Measurements from ENCODE around the gene CCDC85C. TPM values are rescaled to one million over a fixed set of nuclear protein-coding genes. Genes with fewer than 3 reads are reported as not detected.

The CCDC85C gene
- total and polyA plus RNA-seq, 2 experiments from 2014 or later: 4.5 to 24.9 TPM

DNA sequence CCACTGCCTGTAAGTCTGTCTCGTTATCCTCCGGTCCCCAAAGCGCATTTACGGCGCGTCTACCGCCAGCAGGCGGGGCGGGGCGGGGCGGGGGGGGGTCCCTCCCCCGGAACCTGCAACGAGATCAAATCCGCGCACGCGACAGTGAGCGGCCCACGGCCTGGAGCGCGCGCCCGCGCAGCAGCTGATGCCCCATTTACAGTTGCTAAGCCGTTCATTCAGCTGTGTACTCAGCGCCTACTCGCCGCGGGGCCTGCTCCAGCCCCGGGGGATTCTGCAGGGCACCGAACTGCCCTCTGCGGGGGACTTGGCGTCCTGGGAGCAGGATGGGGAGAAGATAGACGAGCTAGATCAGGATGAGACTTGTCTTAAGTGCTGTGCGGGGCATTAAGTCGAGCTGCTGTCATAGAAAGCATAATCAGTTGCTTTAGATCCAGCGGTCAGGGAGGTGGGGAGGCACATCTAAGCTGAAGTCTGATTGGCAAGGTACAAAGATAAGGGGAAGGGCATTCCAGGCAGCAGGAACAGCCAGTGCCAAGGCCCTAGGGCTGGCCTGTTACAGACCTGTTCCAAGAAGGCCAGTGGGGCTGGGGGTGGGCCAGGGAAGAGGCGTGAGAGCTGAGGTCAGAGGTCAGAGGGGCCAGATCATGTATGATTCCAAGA lies 1.4 kb upstream of the CCDC85C start:
- TF ChIP-seq CREB1 (CRISPR knock-in tag; IDR thresholded peaks at IDR 0.05; ENCODE audit: low read depth) (no peak), NANOG (IDR thresholded peaks at IDR 0.05; ENCODE audit: borderline replicate concordance) (no peak), ZNF331 (CRISPR knock-in tag; IDR thresholded peaks at IDR 0.05; ENCODE audit: low read depth) (no peak)
- DNase-seq (ENCODE audit: low spot score) (peak; percentile 48), ATAC-seq (peak; percentile 18)
- H3K36me3 ChIP-seq (ENCODE audit: insufficient read depth): no peaks in the 10 kb centered on the region
- Mint-ChIP-seq H3K27me3 (ENCODE audit: insufficient read depth, low read depth, poor library complexity) (peaks cover 35% of the 10 kb centered on the region), H3K36me3 (ENCODE audit: low read depth) (no peaks in the 10 kb centered on the region; the same call in 2 of the 3 replicates), H3K4me1 (peaks cover 26% of the 10 kb centered on the region), H3K9me3 (no peaks in the 10 kb centered on the region; the same call in 2 of the 3 replicates), H3K27ac (no peak overlapping the region), H3K4me3 (peak overlapping the region; percentile 76)
- peak overlapping the region; percentile 94 for H2AFZ ChIP-seq
- peak overlapping the region; percentile 98 for H3K4me2 ChIP-seq
- H3K9me2 ChIP-seq (ENCODE audit: insufficient read depth): no peaks in the 10 kb centered on the region
- peaks cover 25% of the 10 kb centered on the region for H3K79me2 ChIP-seq (replicated peaks; ENCODE audit: insufficient read depth)
- peaks cover 20% of the 10 kb centered on the region; the same call in 1 of the 2 replicates for H4K20me1 ChIP-seq (replicated peaks; ENCODE audit: insufficient read depth)
- peak overlapping the region; percentile 94 for H3K4me3 ChIP-seq
- peaks cover 15% of the 10 kb centered on the region for H3K4me1 ChIP-seq (ENCODE audit: insufficient read depth)
- no peak overlapping the region for H3K27ac ChIP-seq (ENCODE audit: low read depth)
- H3F3A ChIP-seq (replicated peaks; ENCODE audit: low read depth): no peaks in the 10 kb centered on the region
- peaks cover 50% of the 10 kb centered on the region for H3K27me3 ChIP-seq (ENCODE audit: insufficient read depth)

DNA sequence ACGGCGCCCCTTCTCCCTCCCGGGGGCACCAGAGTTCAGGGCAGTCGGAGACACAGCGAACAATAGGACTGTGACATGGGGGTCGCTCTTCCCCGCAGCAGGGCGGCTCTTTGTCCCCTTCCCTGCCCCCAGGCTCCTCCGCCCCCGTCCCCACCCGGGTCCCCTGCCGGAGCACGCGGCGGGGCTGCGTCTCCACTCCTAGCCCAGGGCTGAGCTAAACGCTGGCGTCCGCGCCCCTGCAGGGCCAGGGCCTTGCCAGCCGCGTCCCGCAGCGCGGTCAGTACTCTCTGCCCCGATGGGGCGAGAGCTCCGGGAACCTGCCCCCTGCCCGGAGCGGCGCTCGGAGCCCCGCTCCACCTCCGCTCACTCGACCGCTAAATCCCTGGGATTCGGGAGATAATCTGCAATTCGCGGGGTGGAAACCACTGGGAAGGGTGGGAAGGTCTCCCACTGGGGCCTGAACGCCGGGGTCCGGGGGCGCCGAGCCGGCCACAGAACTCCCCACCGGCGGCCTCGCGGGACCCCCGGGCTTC lies 825 bp upstream of the CCDC85C start:
- Histone ChIP-seq H3K79me2 (replicated peaks; ENCODE audit: insufficient read depth) (peaks cover 31% of the 10 kb centered on the region), H4K20me1 (replicated peaks; ENCODE audit: insufficient read depth) (peaks cover 20% of the 10 kb centered on the region; the same call in 1 of the 2 replicates), H3K27me3 (ENCODE audit: insufficient read depth) (peaks cover 50% of the 10 kb centered on the region), H3F3A (replicated peaks; ENCODE audit: low read depth) (no peaks in the 10 kb centered on the region), H3K4me2 (peak overlapping the region; percentile 98), H3K4me1 (ENCODE audit: insufficient read depth) (peaks cover 15% of the 10 kb centered on the region), H3K9me2 (ENCODE audit: insufficient read depth) (no peaks in the 10 kb centered on the region), H3K27ac (ENCODE audit: low read depth) (peak overlapping the region; percentile 84), H2AFZ (peak overlapping the region; percentile 91; the same call in 1 of the 2 replicates), H3K4me3 (peak overlapping the region; percentile 94), H3K36me3 (ENCODE audit: insufficient read depth) (no peaks in the 10 kb centered on the region)
- H3K4me1 Mint-ChIP-seq: peaks cover 29% of the 10 kb centered on the region
- peaks cover 38% of the 10 kb centered on the region for H3K27me3 Mint-ChIP-seq (ENCODE audit: insufficient read depth, low read depth, poor library complexity)
- peak overlapping the region; percentile 88 for H3K27ac Mint-ChIP-seq
- H3K9me3 Mint-ChIP-seq: no peaks in the 10 kb centered on the region; the same call in 2 of the 3 replicates
- ATAC-seq: peak; percentile 49
- H3K4me3 Mint-ChIP-seq: peak overlapping the region; percentile 76
- no peaks in the 10 kb centered on the region; the same call in 2 of the 3 replicates for H3K36me3 Mint-ChIP-seq (ENCODE audit: low read depth)
- peak; percentile 60 for DNase-seq (ENCODE audit: low spot score)
- TF ChIP-seq, protein P1, sequence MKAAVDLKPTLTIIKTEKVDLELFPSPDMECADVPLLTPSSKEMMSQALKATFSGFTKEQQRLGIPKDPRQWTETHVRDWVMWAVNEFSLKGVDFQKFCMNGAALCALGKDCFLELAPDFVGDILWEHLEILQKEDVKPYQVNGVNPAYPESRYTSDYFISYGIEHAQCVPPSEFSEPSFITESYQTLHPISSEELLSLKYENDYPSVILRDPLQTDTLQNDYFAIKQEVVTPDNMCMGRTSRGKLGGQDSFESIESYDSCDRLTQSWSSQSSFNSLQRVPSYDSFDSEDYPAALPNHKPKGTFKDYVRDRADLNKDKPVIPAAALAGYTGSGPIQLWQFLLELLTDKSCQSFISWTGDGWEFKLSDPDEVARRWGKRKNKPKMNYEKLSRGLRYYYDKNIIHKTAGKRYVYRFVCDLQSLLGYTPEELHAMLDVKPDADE (IDR thresholded peaks at IDR 0.05): no peak
- TF ChIP-seq, protein P2, sequence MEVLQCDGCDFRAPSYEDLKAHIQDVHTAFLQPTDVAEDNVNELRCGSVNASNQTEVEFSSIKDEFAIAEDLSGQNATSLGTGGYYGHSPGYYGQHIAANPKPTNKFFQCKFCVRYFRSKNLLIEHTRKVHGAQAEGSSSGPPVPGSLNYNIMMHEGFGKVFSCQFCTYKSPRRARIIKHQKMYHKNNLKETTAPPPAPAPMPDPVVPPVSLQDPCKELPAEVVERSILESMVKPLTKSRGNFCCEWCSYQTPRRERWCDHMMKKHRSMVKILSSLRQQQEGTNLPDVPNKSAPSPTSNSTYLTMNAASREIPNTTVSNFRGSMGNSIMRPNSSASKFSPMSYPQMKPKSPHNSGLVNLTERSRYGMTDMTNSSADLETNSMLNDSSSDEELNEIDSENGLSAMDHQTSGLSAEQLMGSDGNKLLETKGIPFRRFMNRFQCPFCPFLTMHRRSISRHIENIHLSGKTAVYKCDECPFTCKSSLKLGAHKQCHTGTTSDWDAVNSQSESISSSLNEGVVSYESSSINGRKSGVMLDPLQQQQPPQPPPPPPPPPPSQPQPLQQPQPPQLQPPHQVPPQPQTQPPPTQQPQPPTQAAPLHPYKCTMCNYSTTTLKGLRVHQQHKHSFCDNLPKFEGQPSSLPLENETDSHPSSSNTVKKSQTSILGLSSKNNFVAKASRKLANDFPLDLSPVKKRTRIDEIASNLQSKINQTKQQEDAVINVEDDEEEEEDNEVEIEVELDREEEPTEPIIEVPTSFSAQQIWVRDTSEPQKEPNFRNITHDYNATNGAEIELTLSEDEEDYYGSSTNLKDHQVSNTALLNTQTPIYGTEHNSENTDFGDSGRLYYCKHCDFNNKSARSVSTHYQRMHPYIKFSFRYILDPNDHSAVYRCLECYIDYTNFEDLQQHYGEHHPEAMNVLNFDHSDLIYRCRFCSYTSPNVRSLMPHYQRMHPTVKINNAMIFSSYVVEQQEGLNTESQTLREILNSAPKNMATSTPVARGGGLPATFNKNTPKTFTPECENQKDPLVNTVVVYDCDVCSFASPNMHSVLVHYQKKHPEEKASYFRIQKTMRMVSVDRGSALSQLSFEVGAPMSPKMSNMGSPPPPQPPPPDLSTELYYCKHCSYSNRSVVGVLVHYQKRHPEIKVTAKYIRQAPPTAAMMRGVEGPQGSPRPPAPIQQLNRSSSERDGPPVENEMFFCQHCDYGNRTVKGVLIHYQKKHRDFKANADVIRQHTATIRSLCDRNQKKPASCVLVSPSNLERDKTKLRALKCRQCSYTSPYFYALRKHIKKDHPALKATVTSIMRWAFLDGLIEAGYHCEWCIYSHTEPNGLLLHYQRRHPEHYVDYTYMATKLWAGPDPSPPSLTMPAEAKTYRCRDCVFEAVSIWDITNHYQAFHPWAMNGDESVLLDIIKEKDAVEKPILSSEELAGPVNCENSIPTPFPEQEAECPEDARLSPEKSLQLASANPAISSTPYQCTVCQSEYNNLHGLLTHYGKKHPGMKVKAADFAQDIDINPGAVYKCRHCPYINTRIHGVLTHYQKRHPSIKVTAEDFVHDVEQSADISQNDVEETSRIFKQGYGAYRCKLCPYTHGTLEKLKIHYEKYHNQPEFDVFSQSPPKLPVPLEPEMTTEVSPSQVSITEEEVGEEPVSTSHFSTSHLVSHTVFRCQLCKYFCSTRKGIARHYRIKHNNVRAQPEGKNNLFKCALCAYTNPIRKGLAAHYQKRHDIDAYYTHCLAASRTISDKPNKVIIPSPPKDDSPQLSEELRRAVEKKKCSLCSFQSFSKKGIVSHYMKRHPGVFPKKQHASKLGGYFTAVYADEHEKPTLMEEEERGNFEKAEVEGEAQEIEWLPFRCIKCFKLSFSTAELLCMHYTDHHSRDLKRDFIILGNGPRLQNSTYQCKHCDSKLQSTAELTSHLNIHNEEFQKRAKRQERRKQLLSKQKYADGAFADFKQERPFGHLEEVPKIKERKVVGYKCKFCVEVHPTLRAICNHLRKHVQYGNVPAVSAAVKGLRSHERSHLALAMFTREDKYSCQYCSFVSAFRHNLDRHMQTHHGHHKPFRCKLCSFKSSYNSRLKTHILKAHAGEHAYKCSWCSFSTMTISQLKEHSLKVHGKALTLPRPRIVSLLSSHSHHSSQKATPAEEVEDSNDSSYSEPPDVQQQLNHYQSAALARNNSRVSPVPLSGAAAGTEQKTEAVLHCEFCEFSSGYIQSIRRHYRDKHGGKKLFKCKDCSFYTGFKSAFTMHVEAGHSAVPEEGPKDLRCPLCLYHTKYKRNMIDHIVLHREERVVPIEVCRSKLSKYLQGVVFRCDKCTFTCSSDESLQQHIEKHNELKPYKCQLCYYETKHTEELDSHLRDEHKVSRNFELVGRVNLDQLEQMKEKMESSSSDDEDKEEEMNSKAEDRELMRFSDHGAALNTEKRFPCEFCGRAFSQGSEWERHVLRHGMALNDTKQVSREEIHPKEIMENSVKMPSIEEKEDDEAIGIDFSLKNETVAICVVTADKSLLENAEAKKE (CRISPR knock-in tag; IDR thresholded peaks at IDR 0.05): no peak
- TF ChIP-seq, protein P3, sequence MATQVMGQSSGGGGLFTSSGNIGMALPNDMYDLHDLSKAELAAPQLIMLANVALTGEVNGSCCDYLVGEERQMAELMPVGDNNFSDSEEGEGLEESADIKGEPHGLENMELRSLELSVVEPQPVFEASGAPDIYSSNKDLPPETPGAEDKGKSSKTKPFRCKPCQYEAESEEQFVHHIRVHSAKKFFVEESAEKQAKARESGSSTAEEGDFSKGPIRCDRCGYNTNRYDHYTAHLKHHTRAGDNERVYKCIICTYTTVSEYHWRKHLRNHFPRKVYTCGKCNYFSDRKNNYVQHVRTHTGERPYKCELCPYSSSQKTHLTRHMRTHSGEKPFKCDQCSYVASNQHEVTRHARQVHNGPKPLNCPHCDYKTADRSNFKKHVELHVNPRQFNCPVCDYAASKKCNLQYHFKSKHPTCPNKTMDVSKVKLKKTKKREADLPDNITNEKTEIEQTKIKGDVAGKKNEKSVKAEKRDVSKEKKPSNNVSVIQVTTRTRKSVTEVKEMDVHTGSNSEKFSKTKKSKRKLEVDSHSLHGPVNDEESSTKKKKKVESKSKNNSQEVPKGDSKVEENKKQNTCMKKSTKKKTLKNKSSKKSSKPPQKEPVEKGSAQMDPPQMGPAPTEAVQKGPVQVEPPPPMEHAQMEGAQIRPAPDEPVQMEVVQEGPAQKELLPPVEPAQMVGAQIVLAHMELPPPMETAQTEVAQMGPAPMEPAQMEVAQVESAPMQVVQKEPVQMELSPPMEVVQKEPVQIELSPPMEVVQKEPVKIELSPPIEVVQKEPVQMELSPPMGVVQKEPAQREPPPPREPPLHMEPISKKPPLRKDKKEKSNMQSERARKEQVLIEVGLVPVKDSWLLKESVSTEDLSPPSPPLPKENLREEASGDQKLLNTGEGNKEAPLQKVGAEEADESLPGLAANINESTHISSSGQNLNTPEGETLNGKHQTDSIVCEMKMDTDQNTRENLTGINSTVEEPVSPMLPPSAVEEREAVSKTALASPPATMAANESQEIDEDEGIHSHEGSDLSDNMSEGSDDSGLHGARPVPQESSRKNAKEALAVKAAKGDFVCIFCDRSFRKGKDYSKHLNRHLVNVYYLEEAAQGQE (IDR thresholded peaks at IDR 0.05; ENCODE audit: unreplicated experiment): no peak
- peak; percentile 26; the same call in 1 of the 2 replicates for TF ChIP-seq POLR2AphosphoS5 (IDR thresholded peaks at IDR 0.05; ENCODE audit: low read depth)
